Fibroblast of lung (primary cell): ENCODE data around the gene HASPIN.

Experiments
- EZH2 ChIP-seq: IDR thresholded peaks from 2 replicates; pipeline ENCODE4 v1.5.1; 2012; ENCODE audit warnings: low read length, control low read depth, mild to moderate bottlenecking; ENCODE audit errors: missing control alignments
- TF ChIP-seq, protein P1 (sequence below), 2 donors: IDR thresholded peaks in 1 of 2; conservative IDR thresholded peaks in 1 of 2; 1 replicate in 1 of 2; 2 replicates in 1 of 2; pipeline ENCODE4 v1.5.1; 2011 to 2012; ENCODE audit warnings: low read length in 2 of 2, control low read depth in 1 of 2, inconsistent platforms in 1 of 2, low read depth in 1 of 2, mild to moderate bottlenecking in 1 of 2

DNA sequence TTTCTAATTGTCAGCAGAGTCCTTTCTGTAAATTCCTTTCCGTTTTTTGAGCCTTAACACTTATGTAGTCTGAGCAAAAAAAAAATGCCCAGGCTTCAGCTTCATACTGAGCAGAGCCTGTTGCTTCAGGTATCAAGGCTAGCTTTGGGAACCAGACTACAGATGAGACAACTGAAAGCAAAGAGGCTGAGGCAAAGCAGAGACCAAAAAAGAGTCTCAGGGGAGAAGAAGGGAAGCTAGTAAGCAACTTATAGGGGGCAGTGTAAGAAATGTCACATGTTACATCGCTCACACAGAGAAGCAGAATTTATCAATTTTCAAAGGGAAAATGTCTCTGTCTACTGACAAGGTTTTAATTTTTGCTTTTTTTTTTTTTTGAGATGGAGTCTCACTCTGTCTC is 3.3 kb downstream of the HASPIN start:
- TF ChIP-seq, protein P1, sequence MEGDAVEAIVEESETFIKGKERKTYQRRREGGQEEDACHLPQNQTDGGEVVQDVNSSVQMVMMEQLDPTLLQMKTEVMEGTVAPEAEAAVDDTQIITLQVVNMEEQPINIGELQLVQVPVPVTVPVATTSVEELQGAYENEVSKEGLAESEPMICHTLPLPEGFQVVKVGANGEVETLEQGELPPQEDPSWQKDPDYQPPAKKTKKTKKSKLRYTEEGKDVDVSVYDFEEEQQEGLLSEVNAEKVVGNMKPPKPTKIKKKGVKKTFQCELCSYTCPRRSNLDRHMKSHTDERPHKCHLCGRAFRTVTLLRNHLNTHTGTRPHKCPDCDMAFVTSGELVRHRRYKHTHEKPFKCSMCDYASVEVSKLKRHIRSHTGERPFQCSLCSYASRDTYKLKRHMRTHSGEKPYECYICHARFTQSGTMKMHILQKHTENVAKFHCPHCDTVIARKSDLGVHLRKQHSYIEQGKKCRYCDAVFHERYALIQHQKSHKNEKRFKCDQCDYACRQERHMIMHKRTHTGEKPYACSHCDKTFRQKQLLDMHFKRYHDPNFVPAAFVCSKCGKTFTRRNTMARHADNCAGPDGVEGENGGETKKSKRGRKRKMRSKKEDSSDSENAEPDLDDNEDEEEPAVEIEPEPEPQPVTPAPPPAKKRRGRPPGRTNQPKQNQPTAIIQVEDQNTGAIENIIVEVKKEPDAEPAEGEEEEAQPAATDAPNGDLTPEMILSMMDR (conservative IDR thresholded peaks at IDR 0.05 in 1 of 2, IDR thresholded peaks at IDR 0.05 in 1 of 2; ENCODE audit: low read depth in 1 of 2, low read length in 2 of 2), result no peak
- TF ChIP-seq EZH2, result no peak
